BLaER1 treated with 17β-estradiol and CSF1 and Interleukin-3, amounts not matched to agents 10 nM and 100 nM (cell line): ENCODE results near the gene MPHOSPH9.
"Not testable (repeated sequence)": the region's sequence is repeated elsewhere in the genome, so short reads cannot be mapped to it uniquely, and the experiment has no call there.

Experiments
- H3K27ac ChIP-seq, 11 experiments: shearing (Covaris generic); formaldehyde crosslinking; 2 replicates each; pipeline ENCODE4 v1.8.1; 2022
- H3K27me3 ChIP-seq, 11 experiments: shearing (Covaris generic); formaldehyde crosslinking; 2 replicates each; pipeline ENCODE4 v1.8.1; 2022
- H3K36me3 ChIP-seq, 11 experiments: shearing (Covaris generic); formaldehyde crosslinking; 2 replicates each; pipeline ENCODE4 v1.8.1; 2022
- H3K4me1 ChIP-seq, 10 experiments: shearing (Covaris generic); formaldehyde crosslinking; 2 replicates each; pipeline ENCODE4 v1.8.1; 2022
- H3K4me2 ChIP-seq, 11 experiments: shearing (Covaris generic); formaldehyde crosslinking; 2 replicates each; pipeline ENCODE4 v1.8.1; 2022
- H3K4me3 ChIP-seq, 10 experiments: shearing (Covaris generic); formaldehyde crosslinking; 2 replicates each; pipeline ENCODE4 v1.8.1; 2022
- H3K9ac ChIP-seq, 11 experiments: shearing (Covaris generic); formaldehyde crosslinking; 2 replicates each; pipeline ENCODE4 v1.8.1; 2022
- H3K9me3 ChIP-seq, 11 experiments: shearing (Covaris generic); formaldehyde crosslinking; replicated peaks in 1 of 11; 2 replicates each; pipeline ENCODE4 v1.8.1; 2022
- H4K20me1 ChIP-seq, 11 experiments: shearing (Covaris generic); formaldehyde crosslinking; 2 replicates each; pipeline ENCODE4 v1.8.1; 2022
- Cebpa-rat ChIP-seq, 11 experiments: shearing (Covaris generic); IDR thresholded peaks; 2 replicates each; pipeline ENCODE4 v1.8.1; 2022

The MPHOSPH9 gene

DNA sequence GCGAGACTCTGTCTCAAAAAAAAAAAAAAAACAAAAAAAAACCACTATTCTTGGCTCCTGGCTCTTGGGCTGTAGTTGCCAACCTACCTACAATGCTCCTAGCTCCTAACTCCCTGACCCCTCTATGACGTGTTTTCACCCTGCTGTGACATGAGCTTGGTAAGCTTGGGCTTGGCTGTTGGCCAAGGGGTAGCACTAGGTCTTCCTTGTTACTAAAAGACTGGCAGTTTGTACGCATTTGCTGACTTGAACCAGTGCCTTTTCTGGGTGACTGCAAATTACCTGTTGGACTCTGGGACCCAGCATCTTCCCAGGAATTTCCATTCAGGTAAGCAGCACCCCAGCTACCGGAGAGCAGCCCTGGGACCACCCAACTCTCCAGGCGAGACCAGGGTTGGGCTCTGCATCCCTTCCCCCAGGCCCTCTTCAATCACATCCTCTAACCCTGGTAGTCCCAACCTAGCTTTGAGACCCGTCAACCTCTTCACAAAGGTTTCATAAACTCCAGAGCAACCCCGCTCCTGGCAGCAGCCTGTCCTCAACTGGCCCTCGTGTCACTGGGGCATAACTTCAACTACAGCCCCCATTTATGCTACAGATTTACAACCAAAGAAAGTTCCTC lies 30.4 kb upstream of the MPHOSPH9 start:
- Histone ChIP-seq H3K4me2 (no peak overlapping the region), H3K9me3 (no peaks in the 10 kb centered on the region), H3K27ac (0 out of 22 replicates have a peak overlapping the region, but pooled peaks of 1 of the 11 experiments have one; percentile 13), H4K20me1 (peaks cover 0 to 64% (median 25%) of the 10 kb centered on the region in 11 experiments; a peak in 16 of 22 replicates), H3K27me3 (no peaks in the 10 kb centered on the region), H3K4me1 (peaks cover 12 to 46% (median 23%) of the 10 kb centered on the region in 10 experiments), H3K4me3 (no peak overlapping the region), H3K9ac (0 out of 22 replicates have a peak overlapping the region, but pooled peaks of 1 of the 11 experiments have one; percentile 0), H3K36me3 (peaks cover 76 to 96% (median 88%) of the 10 kb centered on the region in 11 experiments)
- no peak for TF ChIP-seq Cebpa-rat (IDR thresholded peaks at IDR 0.05)

DNA sequence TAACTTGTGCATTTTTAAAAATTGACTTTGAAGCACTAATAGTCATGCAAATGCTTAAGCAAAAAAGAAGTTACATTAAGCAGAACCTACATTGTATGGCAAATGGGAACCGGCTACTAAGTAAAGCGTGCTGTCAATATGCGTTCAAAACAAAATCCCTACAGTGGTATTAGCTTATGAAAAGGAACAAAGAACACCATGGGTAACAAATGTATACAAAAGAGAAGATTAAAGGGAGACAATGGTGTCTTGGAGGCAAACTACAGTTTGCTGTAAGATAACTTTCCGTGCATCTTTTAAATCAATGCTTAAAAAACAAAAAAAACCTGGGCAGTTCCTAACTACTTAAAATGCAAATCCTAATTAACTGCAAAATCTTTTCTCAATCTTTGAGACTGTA lies 28.3 kb upstream of the MPHOSPH9 start:
- H3K9ac ChIP-seq, result no peak overlapping the region
- peaks cover 0 to 34% (median 13%) of the 10 kb centered on the region in 10 experiments; a peak in 13 of 20 replicates for H3K4me1 ChIP-seq
- no peaks in the 10 kb centered on the region for H3K27me3 ChIP-seq
- H3K4me2 ChIP-seq, result no peak overlapping the region
- H3K4me3 ChIP-seq, result no peak overlapping the region
- H4K20me1 ChIP-seq, result peaks cover 0 to 48% (median 22%) of the 10 kb centered on the region in 11 experiments; a peak in 15 of 22 replicates
- no peaks in the 10 kb centered on the region for H3K9me3 ChIP-seq
- peaks cover 93 to 100% (median 99%) of the 10 kb centered on the region in 11 experiments for H3K36me3 ChIP-seq
- H3K27ac ChIP-seq, result no peak overlapping the region
- TF ChIP-seq Cebpa-rat (IDR thresholded peaks at IDR 0.05), result no peak

DNA sequence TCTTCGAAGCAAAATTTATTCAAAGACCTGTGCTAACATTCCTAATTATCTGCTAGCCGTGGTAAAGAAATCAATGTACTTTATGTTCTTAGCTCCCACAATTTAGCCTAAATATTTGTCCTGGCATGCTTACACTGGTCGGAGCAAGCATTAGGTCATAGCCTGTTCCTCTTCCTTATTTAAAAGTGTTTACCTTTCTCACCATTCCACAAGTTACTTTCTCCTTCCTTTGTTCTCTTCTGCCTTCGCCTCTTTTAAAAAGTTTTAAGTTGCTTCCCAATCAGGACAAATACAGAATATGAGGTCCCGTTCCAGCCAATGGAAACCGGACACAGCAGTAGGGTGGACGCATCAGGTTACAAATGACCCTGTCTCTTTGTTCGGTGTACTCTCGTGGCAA lies 27.1 kb upstream of the MPHOSPH9 start:
- no peak overlapping the region for H3K4me2 ChIP-seq
- no peak overlapping the region; a peak in 1 of 22 replicates for H3K27ac ChIP-seq
- no peaks in the 10 kb centered on the region for H3K9me3 ChIP-seq
- H3K36me3 ChIP-seq, result peaks cover 92 to 100% (median 100%) of the 10 kb centered on the region in 11 experiments
- H3K4me3 ChIP-seq, result no peak overlapping the region
- peaks cover 0 to 29% (median 13%) of the 10 kb centered on the region in 10 experiments; a peak in 11 of 20 replicates for H3K4me1 ChIP-seq
- no peak for TF ChIP-seq Cebpa-rat (IDR thresholded peaks at IDR 0.05)
- H3K27me3 ChIP-seq, result no peaks in the 10 kb centered on the region
- H3K9ac ChIP-seq, result no peak overlapping the region
- peaks cover 0 to 44% (median 16%) of the 10 kb centered on the region in 11 experiments; a peak in 15 of 22 replicates for H4K20me1 ChIP-seq

DNA sequence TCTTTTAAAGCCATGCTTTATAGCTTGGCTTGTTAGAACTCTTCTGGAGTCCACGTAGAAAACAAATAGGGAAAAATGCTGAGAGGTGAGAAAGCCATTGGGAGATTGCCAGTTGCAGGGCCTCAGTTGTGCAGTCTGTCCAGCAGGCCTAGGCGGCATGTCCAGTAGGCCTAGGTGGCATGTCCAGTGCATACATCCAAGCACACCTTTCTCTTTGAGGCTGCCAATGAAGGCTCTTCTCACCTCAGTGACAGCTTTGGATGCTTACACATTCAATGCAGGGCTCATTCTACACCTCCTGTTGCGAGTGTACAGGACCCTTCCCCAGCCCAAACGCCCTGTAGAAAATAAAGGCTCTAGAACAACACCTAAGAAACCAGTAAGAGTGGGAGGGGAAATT lies 25.7 kb upstream of the MPHOSPH9 start:
- H3K4me1 ChIP-seq, result peaks cover 0 to 28% (median 13%) of the 10 kb centered on the region in 10 experiments; a peak in 11 of 20 replicates
- peak overlapping the region in 6 of 11 experiments; percentile 10 to 51 (median 37); a peak in 9 of 22 replicates for H3K4me2 ChIP-seq
- H3K36me3 ChIP-seq, result peaks cover 93 to 100% (median 100%) of the 10 kb centered on the region in 11 experiments
- no peaks in the 10 kb centered on the region for H3K9me3 ChIP-seq
- H3K27ac ChIP-seq, result peak overlapping the region in 8 of 11 experiments; percentile 1 to 63 (median 50); a peak in 10 of 22 replicates
- H3K9ac ChIP-seq, result peak overlapping the region in 1 of 11 experiments; percentile 27; a peak in 2 of 22 replicates
- peaks cover 0 to 41% (median 18%) of the 10 kb centered on the region in 11 experiments; a peak in 16 of 22 replicates for H4K20me1 ChIP-seq
- H3K4me3 ChIP-seq, result no peak overlapping the region
- no peak for TF ChIP-seq Cebpa-rat (IDR thresholded peaks at IDR 0.05)
- no peaks in the 10 kb centered on the region for H3K27me3 ChIP-seq

DNA sequence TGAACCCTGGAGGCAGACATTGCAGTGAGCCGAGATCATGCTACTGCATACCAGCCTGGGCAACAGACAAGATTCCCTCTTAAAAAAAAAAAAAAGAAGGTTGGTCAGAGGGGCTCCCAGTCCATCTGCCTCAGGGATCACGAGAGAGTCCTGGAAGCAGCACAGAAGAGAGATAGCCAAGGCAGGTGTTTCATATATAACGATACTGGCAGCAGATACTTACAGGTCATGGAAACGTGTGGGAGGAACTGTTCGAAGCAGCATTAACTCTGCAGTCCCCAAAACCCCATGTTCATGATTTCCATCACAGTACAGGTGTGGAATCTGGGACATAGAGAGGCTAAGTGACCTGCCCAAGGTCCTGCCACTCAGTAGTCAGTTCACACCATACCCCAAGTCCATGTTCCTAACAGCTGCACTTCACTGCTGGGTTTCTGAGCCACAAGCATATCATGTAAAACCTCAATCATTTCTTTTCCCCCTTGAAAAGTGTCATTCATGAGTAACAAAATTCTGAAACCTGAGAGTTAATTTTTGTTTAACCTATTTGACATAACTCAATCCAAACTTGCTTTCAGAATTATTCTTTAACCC lies 22.0 kb upstream of the MPHOSPH9 start:
- H3K36me3 ChIP-seq, result peaks cover 77 to 99% (median 91%) of the 10 kb centered on the region in 11 experiments
- peaks cover 23 to 56% (median 31%) of the 10 kb centered on the region in 11 experiments; a peak in 17 of 22 replicates for H4K20me1 ChIP-seq
- no peaks in the 10 kb centered on the region for H3K9me3 ChIP-seq
- TF ChIP-seq Cebpa-rat (IDR thresholded peaks at IDR 0.05), result no peak
- H3K27ac ChIP-seq, result peak overlapping the region in 1 of 11 experiments; percentile 16; a peak in 1 of 22 replicates
- H3K9ac ChIP-seq, result no peak overlapping the region
- H3K4me1 ChIP-seq, result peaks cover 5 to 33% (median 23%) of the 10 kb centered on the region in 10 experiments; a peak in 18 of 20 replicates
- H3K27me3 ChIP-seq, result no peaks in the 10 kb centered on the region
- H3K4me3 ChIP-seq, result no peak overlapping the region
- no peak overlapping the region for H3K4me2 ChIP-seq

DNA sequence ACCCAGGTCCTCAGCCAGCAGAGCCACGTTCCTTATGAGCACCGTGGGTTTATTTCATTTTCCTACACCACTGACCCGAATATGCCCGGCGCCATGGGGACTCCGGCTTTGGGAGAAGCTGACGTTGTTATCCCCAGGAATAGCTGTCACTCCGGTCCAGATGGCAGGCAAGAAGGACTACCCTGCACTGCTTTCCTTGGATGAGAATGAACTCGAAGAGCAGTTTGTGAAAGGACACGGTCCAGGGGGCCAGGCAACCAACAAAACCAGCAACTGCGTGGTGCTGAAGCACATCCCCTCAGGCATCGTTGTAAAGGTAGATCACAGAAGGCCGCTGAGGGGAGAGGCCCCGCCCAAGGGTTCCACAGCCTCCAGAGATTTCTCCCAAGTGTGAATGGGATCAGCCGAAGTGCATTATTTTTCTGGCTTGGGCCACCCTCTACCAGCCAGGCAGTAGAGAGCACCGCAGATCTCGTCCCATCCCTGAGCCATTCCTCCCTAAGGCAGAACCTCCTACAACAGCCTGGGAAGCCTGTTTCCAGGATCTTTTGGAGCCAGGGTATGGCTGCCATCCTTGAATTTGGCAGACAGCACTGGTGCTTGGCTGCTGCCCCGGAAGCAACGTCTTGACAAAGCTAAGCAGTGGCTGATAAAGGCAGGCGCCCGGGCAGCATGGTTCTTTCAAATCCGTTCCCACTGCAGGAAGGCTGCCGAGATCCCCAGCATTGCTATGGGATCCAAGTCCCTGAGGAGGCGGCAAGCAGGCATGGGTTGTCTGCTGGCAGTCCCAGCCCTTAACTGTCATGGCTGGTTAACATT lies 20.9 kb upstream of the MPHOSPH9 start:
- no peak overlapping the region for H3K4me2 ChIP-seq
- peaks cover 30 to 65% (median 37%) of the 10 kb centered on the region in 11 experiments; a peak in 17 of 22 replicates for H4K20me1 ChIP-seq
- no peak overlapping the region for H3K27ac ChIP-seq
- TF ChIP-seq Cebpa-rat (IDR thresholded peaks at IDR 0.05), result no peak
- peaks cover 0 to 8% (median 1%) of the 10 kb centered on the region in 11 experiments; a peak in 4 of 22 replicates for H3K9me3 ChIP-seq
- H3K4me1 ChIP-seq, result peaks cover 5 to 28% (median 22%) of the 10 kb centered on the region in 10 experiments; a peak in 18 of 20 replicates
- H3K36me3 ChIP-seq, result peaks cover 71 to 99% (median 88%) of the 10 kb centered on the region in 11 experiments
- H3K9ac ChIP-seq, result no peak overlapping the region
- no peak overlapping the region for H3K4me3 ChIP-seq
- H3K27me3 ChIP-seq, result no peaks in the 10 kb centered on the region

DNA sequence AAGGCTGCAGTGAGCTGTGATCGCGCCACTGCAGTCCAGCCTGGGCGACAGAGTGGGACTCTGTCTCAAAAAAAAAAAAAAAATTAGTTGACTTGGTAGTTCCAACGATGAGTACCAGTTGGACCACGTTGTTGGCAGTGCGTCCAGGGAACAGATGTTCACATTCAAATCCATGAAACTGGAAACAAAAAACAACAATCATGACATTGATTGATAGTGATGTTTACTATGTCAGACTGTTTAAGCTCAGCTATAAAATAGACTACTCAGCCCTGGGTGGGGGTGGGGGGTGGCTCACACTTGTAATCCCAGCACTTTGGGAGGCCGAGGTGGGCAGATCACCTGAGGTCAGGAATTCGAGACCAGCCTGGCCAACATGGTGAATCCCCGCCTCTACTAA lies 19.4 kb upstream of the MPHOSPH9 start:
- Histone ChIP-seq H3K9me3 (peaks cover 8 to 23% (median 13%) of the 10 kb centered on the region in 11 experiments; a peak in 21 of 22 replicates), H3K36me3 (peaks cover 70 to 99% (median 88%) of the 10 kb centered on the region in 11 experiments), H3K27ac (0 out of 22 replicates have a peak overlapping the region, but pooled peaks of 1 of the 11 experiments have one; percentile 64), H3K4me1 (peaks cover 5 to 13% (median 11%) of the 10 kb centered on the region in 10 experiments; a peak in 18 of 20 replicates), H4K20me1 (peaks cover 30 to 62% (median 40%) of the 10 kb centered on the region in 11 experiments; a peak in 17 of 22 replicates)
- H3K9ac ChIP-seq, H3K4me2 ChIP-seq, H3K27me3 ChIP-seq, H3K4me3 ChIP-seq: not testable (repeated sequence)

DNA sequence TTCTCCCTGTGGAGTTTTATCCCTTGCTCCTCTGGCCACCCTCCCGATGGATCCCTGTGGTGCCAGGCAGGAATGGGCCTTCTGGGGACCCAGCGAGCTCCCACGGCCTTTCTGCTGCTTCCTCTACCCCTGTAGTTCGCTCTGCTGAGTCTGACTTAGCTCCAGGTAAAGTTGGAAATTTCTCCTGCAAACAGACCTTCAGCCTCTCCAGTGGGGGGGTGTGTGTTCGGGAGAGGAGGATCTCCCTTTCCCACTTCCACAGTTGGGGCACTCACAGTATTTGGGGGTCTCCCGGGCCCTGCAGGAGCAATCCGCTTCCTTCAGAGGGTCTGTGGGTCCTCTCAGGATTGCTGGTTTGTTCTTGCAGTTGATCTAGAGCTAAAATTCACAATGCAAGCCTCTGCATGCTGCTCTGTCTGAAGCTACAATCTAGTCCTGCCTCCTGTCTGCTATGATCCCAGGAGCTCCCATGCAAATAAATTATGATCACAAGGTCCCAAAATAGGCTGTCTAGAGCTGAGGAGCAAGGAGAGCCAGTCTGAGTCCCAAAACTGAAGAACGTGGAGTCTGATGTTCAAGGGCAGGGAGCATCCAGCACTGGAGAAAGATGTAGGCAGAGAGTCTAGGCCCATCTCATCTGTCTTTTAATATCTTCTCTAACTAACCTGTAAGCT lies 18.6 kb upstream of the MPHOSPH9 start:
- peak overlapping the region in 2 of 11 experiments; percentile 47 to 69; a peak in 2 of 22 replicates for H3K4me2 ChIP-seq
- H3K36me3 ChIP-seq, result peaks cover 62 to 99% (median 82%) of the 10 kb centered on the region in 11 experiments
- peak overlapping the region in 1 of 11 experiments; percentile 23; a peak in 1 of 22 replicates for H3K9ac ChIP-seq
- no peak overlapping the region for H3K4me3 ChIP-seq
- H4K20me1 ChIP-seq, result peaks cover 29 to 68% (median 45%) of the 10 kb centered on the region in 11 experiments; a peak in 17 of 22 replicates
- TF ChIP-seq Cebpa-rat (IDR thresholded peaks at IDR 0.05), result no peak
- peak overlapping the region in 5 of 11 experiments; percentile 39 to 64 (median 46); a peak in 5 of 22 replicates for H3K27ac ChIP-seq
- H3K27me3 ChIP-seq, result no peaks in the 10 kb centered on the region
- H3K4me1 ChIP-seq, result peaks cover 5 to 12% (median 11%) of the 10 kb centered on the region in 10 experiments; a peak in 18 of 20 replicates
- H3K9me3 ChIP-seq, result peaks cover 8 to 23% (median 16%) of the 10 kb centered on the region in 11 experiments; a peak in 21 of 22 replicates
